OCI-LY7 (cell line): ENCODE data around the gene SLC17A7. TPM values are rescaled to one million over a fixed set of nuclear protein-coding genes. Genes with fewer than 3 reads are reported as not detected.

ENCODE experiments used
- BruUV-seq: library from RNA; stranded (reverse); fragments of 400-500 nt; replicated peaks from 2 replicates; lab custom pipeline; 2021; lab: Mats Ljungman, UMichigan
- CTCF ChIA-PET: fragments of 300-600 bp; sonication (Branson Sonifier 250); formaldehyde crosslinking; loops from one replicate; lab custom pipeline; 2022; ENCODE audit warnings: antibody characterized with exemption; ENCODE audit not compliant: unreplicated experiment; lab: Charles Lee
- POLR2A ChIA-PET: fragments of 300-600 bp; sonication (Branson Sonifier 250); formaldehyde crosslinking; loops from one replicate; lab custom pipeline; 2022; ENCODE audit warnings: antibody characterized with exemption; lab: Charles Lee
- DNase-seq: peaks from one replicate; pipeline ENCODE4 v3.0.0-alpha.2; 2015; ENCODE audit warnings: low spot score
- H2AFZ ChIP-seq: fragments of 200-600 bp; sonication (generic), shearing (Covaris generic); 2 replicates; pipeline ENCODE4 v1.6.1; 2014; ENCODE audit warnings: mild to moderate bottlenecking, antibody characterized with exemption, low read length, moderate library complexity
- H3K27ac ChIP-seq: fragments of 200-600 bp; sonication (generic); 2 replicates; pipeline ENCODE4 v1.5.1; 2014; ENCODE audit warnings: mixed run types, low read depth, mild to moderate bottlenecking, moderate library complexity, low read length, inconsistent platforms; ENCODE audit not compliant: poor library complexity, severe bottlenecking
- H3K36me3 ChIP-seq: fragments of 200-600 bp; sonication (generic); 2 replicates; pipeline ENCODE4 v1.6.1; 2014; ENCODE audit warnings: mild to moderate bottlenecking, antibody characterized with exemption, low read length, moderate library complexity, mixed read lengths; ENCODE audit not compliant: insufficient read depth
- H3K4me1 ChIP-seq: fragments of 200-600 bp; sonication (generic); 2 replicates; pipeline ENCODE4 v1.5.1; 2014; ENCODE audit warnings: mild to moderate bottlenecking, low read length; ENCODE audit not compliant: insufficient read depth, poor library complexity, severe bottlenecking
- H3K4me2 ChIP-seq: fragments of 200-600 bp; sonication (generic); 2 replicates; pipeline ENCODE4 v1.6.1; 2014; ENCODE audit warnings: mild to moderate bottlenecking, low read length
- H3K4me3 ChIP-seq: fragments of 200-600 bp; sonication (generic); 2 replicates; pipeline ENCODE4 v1.5.1; 2014; ENCODE audit warnings: mild to moderate bottlenecking, low read depth, low read length; ENCODE audit not compliant: poor library complexity, severe bottlenecking
- H3K79me2 ChIP-seq: fragments of 200-600 bp; sonication (generic); 2 replicates; pipeline ENCODE4 v1.6.1; 2016; ENCODE audit warnings: low read depth, mild to moderate bottlenecking, low read length, moderate library complexity, mixed read lengths; ENCODE audit not compliant: insufficient read depth
- H3K9me2 ChIP-seq: fragments of 200-600 bp; sonication (generic); 2 replicates; pipeline ENCODE4 v1.6.1; 2016; ENCODE audit warnings: mild to moderate bottlenecking, low read length, mixed read lengths; ENCODE audit not compliant: insufficient read depth
- H3K9me3 ChIP-seq: fragments of 200-600 bp; sonication (generic); 2 replicates; pipeline ENCODE4 v1.6.1; 2014; ENCODE audit warnings: mild to moderate bottlenecking, mixed run types, low read length, mixed read lengths
- H4K20me1 ChIP-seq: fragments of 200-600 bp; sonication (generic); 2 replicates; pipeline ENCODE4 v1.6.1; 2014; ENCODE audit warnings: mild to moderate bottlenecking, antibody characterized with exemption, low read length, moderate library complexity, mixed read lengths; ENCODE audit not compliant: insufficient read depth
- EZH2phosphoT487 ChIP-seq: fragments of 200-600 bp; sonication (generic); IDR thresholded peaks from 2 replicates; pipeline ENCODE4 v1.6.1; 2018; ENCODE audit warnings: low read depth, borderline replicate concordance, mild to moderate bottlenecking, mixed run types, antibody characterized with exemption, low read length, moderate library complexity, mixed read lengths
- intact Hi-C: fragments of 100-400 bp; cut with micrococcal nuclease; formaldehyde crosslinking; loops from one replicate; pipeline ENCODE4 v1.10.0; 2022; ENCODE audit not compliant: unreplicated experiment
- total RNA-seq, 2 experiments: library from RNA; depleted of rRNA in 1 of 2; stranded (reverse); fragments of >200 nt in 1 of 2; shearing (Covaris generic) in 1 of 2; gene quantifications; 2 replicates each; pipeline ENCODE4 v1.2.3, GENCODE V29; 2014 to 2022
- TF ChIP-seq, protein P1 (sequence below): fragments of 200-600 bp; sonication (generic); conservative IDR thresholded peaks from 2 replicates; pipeline ENCODE4 v1.5.1; 2014; ENCODE audit warnings: mild to moderate bottlenecking, antibody characterized with exemption, low read length, moderate library complexity, mixed read lengths

The SLC17A7 gene
- total RNA-seq, 2 experiments from 2014 or later, result 1.3 TPM

DNA sequence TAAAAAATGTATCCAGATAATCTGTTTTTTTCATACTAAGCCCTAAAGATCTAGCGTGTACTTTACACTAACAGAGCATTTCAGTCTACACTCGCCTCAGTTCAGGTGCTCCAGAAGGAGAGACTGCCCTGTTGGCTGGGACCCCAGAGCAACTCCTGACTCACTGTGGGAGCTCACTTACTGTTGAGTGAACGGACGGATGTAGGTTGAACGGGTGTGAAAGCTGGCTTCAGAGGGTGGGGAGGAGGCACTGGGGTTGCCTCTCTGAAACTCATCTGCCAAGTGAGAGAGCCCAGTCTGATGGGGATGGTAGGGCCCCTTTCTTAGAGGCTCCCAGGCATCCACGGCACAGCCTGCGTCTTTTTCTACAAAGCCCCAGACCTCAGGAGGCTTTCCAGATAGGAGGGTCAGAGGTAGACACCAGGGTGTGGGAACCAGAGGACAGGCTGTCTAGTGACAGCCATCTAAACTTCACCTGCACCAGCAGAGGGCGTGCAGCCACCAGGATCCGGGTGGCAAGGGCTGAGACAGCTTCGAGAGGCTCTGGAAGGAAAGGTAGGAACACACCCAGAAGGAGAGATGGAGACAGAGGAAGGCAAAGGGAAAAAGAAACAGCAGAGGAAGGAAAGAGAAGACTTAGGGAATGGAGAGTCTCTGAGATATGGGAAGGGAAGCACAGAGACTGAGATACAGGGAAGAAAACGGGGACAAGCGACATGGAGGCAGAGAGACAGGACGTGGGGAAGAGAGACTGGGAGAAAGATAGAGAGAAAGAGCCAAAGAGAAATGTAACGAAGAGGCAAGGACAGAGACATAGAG is 49.5 kb downstream of the SLC17A7 start:
- Histone ChIP-seq H3K4me3 (peak overlapping the region; percentile 11), H3K27ac (peak overlapping the region; percentile 92), H3K4me2 (peak overlapping the region; percentile 78), H2AFZ (peak overlapping the region; percentile 11; the same call in 1 of the 2 replicates), H3K79me2 (no peaks in the 10 kb centered on the region), H3K36me3 (no peaks in the 10 kb centered on the region), H4K20me1 (no peaks in the 10 kb centered on the region), H3K4me1 (peaks cover 86% of the 10 kb centered on the region), H3K9me2 (no peaks in the 10 kb centered on the region), H3K9me3 (no peaks in the 10 kb centered on the region; the same call in 1 of the 2 replicates)
- intact Hi-C loops, result loop anchor here (1.0 to 2.0 kb wide), 4 partner anchors 39 to 125 kb away; no protein-coding TSS in a partner anchor
- POLR2A ChIA-PET, result interaction anchor here (0.7 to 1.3 kb wide), 7 partner anchors 11 to 60 kb away, joined by 3 to 5 read pairs (median 3); partner anchors contain the start of gene CD37
- CTCF ChIA-PET, result interaction anchor here (1.0 to 1.5 kb wide), 5 partner anchors 18 to 79 kb away, joined by 3 to 5 read pairs (median 3); no protein-coding TSS in a partner anchor
- BruUV-seq, result no TSS peak
- peak; percentile 90 for DNase-seq
- TF ChIP-seq, protein P1, sequence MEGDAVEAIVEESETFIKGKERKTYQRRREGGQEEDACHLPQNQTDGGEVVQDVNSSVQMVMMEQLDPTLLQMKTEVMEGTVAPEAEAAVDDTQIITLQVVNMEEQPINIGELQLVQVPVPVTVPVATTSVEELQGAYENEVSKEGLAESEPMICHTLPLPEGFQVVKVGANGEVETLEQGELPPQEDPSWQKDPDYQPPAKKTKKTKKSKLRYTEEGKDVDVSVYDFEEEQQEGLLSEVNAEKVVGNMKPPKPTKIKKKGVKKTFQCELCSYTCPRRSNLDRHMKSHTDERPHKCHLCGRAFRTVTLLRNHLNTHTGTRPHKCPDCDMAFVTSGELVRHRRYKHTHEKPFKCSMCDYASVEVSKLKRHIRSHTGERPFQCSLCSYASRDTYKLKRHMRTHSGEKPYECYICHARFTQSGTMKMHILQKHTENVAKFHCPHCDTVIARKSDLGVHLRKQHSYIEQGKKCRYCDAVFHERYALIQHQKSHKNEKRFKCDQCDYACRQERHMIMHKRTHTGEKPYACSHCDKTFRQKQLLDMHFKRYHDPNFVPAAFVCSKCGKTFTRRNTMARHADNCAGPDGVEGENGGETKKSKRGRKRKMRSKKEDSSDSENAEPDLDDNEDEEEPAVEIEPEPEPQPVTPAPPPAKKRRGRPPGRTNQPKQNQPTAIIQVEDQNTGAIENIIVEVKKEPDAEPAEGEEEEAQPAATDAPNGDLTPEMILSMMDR, result peak; percentile 99
- no peak for TF ChIP-seq EZH2phosphoT487

DNA sequence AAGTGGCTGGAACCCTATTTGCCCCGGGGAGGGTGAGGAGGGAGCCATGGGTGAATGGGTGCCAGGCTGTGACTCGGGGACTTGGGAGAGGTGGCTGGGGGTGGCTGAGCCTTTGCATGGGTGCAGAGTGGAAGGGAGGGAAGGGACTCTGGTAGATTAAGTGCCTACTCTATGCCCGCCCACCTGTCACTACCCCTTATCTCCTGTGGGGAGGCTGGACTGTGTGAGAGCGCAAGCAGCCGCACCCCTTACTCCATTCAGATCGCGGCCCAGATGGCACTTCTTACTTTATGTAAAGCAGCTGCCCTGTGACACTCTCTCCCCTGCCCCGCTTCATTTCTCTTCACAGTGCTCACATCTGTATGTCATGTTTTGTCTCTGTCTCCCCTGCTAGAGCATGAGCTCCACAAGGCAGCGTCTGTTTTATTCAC is 50.4 kb downstream of the SLC17A7 start:
- CTCF ChIA-PET, result interaction anchor here (1.0 to 1.5 kb wide), 5 partner anchors 19 to 79 kb away, joined by 3 to 5 read pairs (median 3); no protein-coding TSS in a partner anchor
- Histone ChIP-seq H4K20me1 (no peaks in the 10 kb centered on the region), H3K4me1 (peaks cover 88% of the 10 kb centered on the region), H3K4me2 (peak overlapping the region; percentile 78), H3K27ac (peak overlapping the region; percentile 92), H3K36me3 (no peaks in the 10 kb centered on the region), H3K79me2 (no peaks in the 10 kb centered on the region), H3K4me3 (peak overlapping the region; percentile 47), H3K9me2 (no peaks in the 10 kb centered on the region), H3K9me3 (no peaks in the 10 kb centered on the region; the same call in 1 of the 2 replicates), H2AFZ (peak overlapping the region; percentile 41; the same call in 1 of the 2 replicates)
- TF ChIP-seq, protein P1, result no peak
- TF ChIP-seq EZH2phosphoT487, result no peak
- no TSS peak for BruUV-seq
- POLR2A ChIA-PET, result interaction anchor here (0.7 to 1.3 kb wide), 8 partner anchors 12 to 59 kb away, joined by 3 to 5 read pairs (median 3); partner anchors contain the start of gene CD37
- intact Hi-C loops, result loop anchor here (2.0 kb wide), 2 partner anchors 50 to 124 kb away; no protein-coding TSS in a partner anchor
- DNase-seq, result peak; percentile 93
